HL-60 (cell line): ENCODE results near the gene SLC25A6.

Experiments used
- DNase-seq, 2 experiments: peaks; one replicate each; pipeline ENCODE4 v3.0.0-alpha.2; 2010 to 2020; ENCODE audit warnings: low read depth in 1 of 2, low spot score in 1 of 2
- H3K27ac ChIP-seq: fragments of 250-450 bp; sonication (Bioruptor Pico); replicated peaks from 2 replicates; pipeline ENCODE4 v1.5.1; 2020; ENCODE audit warnings: mild to moderate bottlenecking, moderate library complexity
- H3K27me3 ChIP-seq: fragments of 250-450 bp; sonication (Bioruptor Pico); 2 replicates; pipeline ENCODE4 v1.5.1; 2021; ENCODE audit warnings: mild to moderate bottlenecking, moderate library complexity; ENCODE audit not compliant: insufficient read depth, poor library complexity, severe bottlenecking
- H3K4me3 ChIP-seq: replicated peaks from 2 replicates; pipeline ENCODE4 v1.5.1; 2011; ENCODE audit warnings: mild to moderate bottlenecking, control low read depth, low read length; ENCODE audit not compliant: insufficient read depth
- GABPA ChIP-seq: IDR thresholded peaks from 2 replicates; pipeline ENCODE4 v1.6.1; 2012; ENCODE audit warnings: low read depth
- POLR2AphosphoS5 ChIP-seq: IDR thresholded peaks from 2 replicates; pipeline ENCODE4 v1.6.1; 2012; ENCODE audit warnings: low read depth
- SPI1 ChIP-seq: IDR thresholded peaks from 2 replicates; pipeline ENCODE4 v1.6.1; 2012; ENCODE audit warnings: low read depth, mild to moderate bottlenecking, borderline replicate concordance
- TF ChIP-seq, protein P1 (sequence below): IDR thresholded peaks from one replicate; pipeline ENCODE4 v1.5.1; 2011; ENCODE audit warnings: low read length, control low read depth, inconsistent platforms; ENCODE audit not compliant: insufficient read depth
- TF ChIP-seq, protein P2 (sequence below): IDR thresholded peaks from 2 replicates; pipeline ENCODE4 v1.6.1; 2012; ENCODE audit warnings: low read depth; ENCODE audit not compliant: insufficient replicate concordance

SLC25A6 gene

DNA sequence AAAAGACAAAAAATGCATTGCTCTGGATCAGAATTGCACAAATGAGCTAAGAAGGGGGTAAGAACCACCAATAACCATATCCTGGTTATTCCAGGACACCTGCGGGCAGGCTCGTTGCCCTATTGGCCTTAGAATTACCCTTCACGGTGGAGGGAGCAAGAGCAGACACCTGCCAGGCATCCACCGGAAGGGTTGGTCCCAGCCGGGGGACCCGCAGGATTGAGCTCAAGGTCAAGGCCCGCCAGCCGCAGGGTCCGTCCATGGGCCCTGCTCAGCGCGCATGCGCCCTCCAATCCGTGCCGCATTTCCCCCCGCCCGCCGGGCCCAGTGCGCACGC, 575 bp downstream of the SLC25A6 start:
- H3K4me3 ChIP-seq = peak overlapping the region; percentile 81
- peak overlapping the region; percentile 100 for H3K27ac ChIP-seq
- TF ChIP-seq, protein P1, sequence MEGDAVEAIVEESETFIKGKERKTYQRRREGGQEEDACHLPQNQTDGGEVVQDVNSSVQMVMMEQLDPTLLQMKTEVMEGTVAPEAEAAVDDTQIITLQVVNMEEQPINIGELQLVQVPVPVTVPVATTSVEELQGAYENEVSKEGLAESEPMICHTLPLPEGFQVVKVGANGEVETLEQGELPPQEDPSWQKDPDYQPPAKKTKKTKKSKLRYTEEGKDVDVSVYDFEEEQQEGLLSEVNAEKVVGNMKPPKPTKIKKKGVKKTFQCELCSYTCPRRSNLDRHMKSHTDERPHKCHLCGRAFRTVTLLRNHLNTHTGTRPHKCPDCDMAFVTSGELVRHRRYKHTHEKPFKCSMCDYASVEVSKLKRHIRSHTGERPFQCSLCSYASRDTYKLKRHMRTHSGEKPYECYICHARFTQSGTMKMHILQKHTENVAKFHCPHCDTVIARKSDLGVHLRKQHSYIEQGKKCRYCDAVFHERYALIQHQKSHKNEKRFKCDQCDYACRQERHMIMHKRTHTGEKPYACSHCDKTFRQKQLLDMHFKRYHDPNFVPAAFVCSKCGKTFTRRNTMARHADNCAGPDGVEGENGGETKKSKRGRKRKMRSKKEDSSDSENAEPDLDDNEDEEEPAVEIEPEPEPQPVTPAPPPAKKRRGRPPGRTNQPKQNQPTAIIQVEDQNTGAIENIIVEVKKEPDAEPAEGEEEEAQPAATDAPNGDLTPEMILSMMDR = no peak
- TF ChIP-seq SPI1 (peak; percentile 23; the same call in 1 of the 2 replicates), POLR2AphosphoS5 (no peak), GABPA (no peak)
- TF ChIP-seq, protein P2, sequence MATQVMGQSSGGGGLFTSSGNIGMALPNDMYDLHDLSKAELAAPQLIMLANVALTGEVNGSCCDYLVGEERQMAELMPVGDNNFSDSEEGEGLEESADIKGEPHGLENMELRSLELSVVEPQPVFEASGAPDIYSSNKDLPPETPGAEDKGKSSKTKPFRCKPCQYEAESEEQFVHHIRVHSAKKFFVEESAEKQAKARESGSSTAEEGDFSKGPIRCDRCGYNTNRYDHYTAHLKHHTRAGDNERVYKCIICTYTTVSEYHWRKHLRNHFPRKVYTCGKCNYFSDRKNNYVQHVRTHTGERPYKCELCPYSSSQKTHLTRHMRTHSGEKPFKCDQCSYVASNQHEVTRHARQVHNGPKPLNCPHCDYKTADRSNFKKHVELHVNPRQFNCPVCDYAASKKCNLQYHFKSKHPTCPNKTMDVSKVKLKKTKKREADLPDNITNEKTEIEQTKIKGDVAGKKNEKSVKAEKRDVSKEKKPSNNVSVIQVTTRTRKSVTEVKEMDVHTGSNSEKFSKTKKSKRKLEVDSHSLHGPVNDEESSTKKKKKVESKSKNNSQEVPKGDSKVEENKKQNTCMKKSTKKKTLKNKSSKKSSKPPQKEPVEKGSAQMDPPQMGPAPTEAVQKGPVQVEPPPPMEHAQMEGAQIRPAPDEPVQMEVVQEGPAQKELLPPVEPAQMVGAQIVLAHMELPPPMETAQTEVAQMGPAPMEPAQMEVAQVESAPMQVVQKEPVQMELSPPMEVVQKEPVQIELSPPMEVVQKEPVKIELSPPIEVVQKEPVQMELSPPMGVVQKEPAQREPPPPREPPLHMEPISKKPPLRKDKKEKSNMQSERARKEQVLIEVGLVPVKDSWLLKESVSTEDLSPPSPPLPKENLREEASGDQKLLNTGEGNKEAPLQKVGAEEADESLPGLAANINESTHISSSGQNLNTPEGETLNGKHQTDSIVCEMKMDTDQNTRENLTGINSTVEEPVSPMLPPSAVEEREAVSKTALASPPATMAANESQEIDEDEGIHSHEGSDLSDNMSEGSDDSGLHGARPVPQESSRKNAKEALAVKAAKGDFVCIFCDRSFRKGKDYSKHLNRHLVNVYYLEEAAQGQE = no peak
- DNase-seq = peak in 1 of 2 experiments; percentile 69
- no peaks in the 10 kb centered on the region for H3K27me3 ChIP-seq

DNA sequence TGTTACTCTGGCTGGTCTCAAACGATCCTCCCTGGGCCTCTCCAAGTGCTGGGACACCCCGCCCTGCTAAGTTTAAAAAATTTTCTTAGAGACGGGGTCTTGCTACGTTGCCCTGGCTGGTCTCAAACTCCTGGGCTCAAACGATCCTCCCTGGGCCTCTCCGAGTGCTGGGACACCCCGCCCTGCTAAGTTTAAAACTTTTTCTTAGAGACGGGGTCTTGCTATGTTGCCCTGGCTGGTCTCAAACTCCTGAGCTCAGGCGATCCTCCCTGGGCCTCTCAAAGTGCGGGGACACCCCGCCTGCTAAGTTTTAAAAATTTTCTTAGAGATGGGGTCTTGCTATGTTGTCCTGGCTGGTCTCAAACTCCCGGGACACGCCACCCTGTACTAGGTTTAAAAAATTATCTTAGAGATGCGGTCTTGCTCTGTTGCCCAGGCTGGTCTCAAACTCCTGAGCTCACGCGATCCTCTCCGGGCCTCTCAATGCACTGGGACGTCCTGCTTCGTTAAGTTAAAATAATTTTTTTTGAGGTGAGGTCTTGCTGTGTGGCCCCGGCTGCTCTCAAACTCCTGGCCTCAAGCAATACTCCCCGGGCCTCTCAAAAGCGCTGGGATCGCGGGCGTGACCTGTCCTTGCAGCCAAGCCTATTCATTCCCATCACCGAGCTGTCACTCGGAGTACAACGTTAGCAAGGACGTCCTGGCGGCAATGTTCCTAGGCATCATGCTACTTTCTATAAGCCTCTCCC, 1.1 kb downstream of the SLC25A6 start:
- peak overlapping the region; percentile 100 for H3K27ac ChIP-seq
- TF ChIP-seq, protein P1 = no peak
- TF ChIP-seq SPI1 = no peak
- TF ChIP-seq, protein P2 = no peak
- TF ChIP-seq GABPA = no peak
- TF ChIP-seq POLR2AphosphoS5 = no peak; the same call in 1 of the 2 replicates
- no peaks in the 10 kb centered on the region for H3K27me3 ChIP-seq
- no peak for DNase-seq
- H3K4me3 ChIP-seq = peak overlapping the region; percentile 81

DNA sequence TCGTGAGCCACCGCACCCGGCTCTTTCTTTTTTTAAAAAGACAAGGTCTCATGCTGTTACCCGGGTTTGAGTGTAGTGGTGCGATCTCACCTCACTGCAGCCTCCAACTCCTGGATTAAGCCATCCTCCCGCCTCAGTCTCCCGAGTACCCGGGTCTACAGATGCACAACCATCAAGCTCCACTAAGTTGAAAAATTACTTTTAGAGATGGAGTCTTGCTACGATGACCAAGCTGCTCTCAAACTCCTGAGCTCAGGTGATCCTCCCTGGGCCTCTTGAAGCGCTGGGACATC, 2.0 kb downstream of the SLC25A6 start:
- no peaks in the 10 kb centered on the region for H3K27me3 ChIP-seq
- H3K4me3 ChIP-seq = no peak overlapping the region
- no peak for DNase-seq
- TF ChIP-seq, protein P2 = no peak
- TF ChIP-seq, protein P1 = no peak
- TF ChIP-seq POLR2AphosphoS5 = no peak; the same call in 1 of the 2 replicates
- TF ChIP-seq GABPA = no peak
- TF ChIP-seq SPI1 = no peak
- no peak overlapping the region for H3K27ac ChIP-seq
